22Rv1 (cell line): ENCODE measurements around the gene RAD51B.
A peak's percentile ranks its signal among the peaks of the same experiment; 100 is the strongest.

ENCODE experiments used
- H3K27ac ChIP-seq: fragments of 450-650 bp; 2 replicates; pipeline ENCODE4 v1.5.1; 2017
- ZFX ChIP-seq: fragments of 450-650 bp; IDR thresholded peaks from 2 replicates; pipeline ENCODE4 v1.6.1; 2017; ENCODE audit warnings: antibody characterized with exemption, borderline replicate concordance
- TF ChIP-seq, protein P1 (sequence below): fragments of 450-650 bp; IDR thresholded peaks from 2 replicates; pipeline ENCODE4 v1.5.1; 2017; ENCODE audit warnings: mild to moderate bottlenecking

The RAD51B gene

DNA sequence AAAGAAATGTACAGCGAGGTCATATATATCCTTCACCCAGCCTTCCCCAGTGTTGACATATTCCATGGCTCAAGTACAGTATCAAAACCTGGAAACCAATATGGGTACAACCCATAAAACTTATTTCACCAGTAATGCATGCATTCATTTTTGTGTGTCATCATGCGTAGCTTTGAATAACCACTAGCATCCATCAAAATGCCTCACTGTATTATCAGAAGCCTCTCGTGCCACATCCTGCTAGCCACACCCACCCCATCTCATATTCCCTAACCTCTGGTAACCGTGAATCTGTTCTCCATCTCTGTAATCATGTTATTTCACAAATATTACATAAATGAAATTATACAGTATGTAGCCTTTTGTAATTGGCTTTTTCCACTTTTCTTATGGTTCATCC lies 314.3 kb downstream of the RAD51B start:
- TF ChIP-seq ZFX = no peak
- TF ChIP-seq, protein P1, sequence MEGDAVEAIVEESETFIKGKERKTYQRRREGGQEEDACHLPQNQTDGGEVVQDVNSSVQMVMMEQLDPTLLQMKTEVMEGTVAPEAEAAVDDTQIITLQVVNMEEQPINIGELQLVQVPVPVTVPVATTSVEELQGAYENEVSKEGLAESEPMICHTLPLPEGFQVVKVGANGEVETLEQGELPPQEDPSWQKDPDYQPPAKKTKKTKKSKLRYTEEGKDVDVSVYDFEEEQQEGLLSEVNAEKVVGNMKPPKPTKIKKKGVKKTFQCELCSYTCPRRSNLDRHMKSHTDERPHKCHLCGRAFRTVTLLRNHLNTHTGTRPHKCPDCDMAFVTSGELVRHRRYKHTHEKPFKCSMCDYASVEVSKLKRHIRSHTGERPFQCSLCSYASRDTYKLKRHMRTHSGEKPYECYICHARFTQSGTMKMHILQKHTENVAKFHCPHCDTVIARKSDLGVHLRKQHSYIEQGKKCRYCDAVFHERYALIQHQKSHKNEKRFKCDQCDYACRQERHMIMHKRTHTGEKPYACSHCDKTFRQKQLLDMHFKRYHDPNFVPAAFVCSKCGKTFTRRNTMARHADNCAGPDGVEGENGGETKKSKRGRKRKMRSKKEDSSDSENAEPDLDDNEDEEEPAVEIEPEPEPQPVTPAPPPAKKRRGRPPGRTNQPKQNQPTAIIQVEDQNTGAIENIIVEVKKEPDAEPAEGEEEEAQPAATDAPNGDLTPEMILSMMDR = no peak
- H3K27ac ChIP-seq = no peak overlapping the region

DNA sequence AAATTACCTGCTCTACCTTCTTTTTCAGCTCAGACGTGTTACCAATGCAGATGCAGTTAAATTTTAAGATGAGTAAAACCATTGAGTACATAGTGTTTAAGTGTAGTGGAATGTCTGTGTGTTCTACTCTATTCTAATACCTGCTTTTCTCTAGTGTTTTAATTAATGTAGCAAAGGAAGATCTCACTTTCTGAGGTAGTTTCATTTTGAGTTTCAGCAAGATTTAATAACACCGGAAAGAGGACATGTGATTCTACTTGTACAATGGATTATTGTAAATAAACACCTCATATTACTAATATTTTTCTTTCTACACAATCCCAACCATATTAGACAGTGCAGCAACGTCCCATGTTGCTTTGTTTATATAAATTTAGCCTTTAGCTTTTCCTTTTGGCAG lies 315.4 kb downstream of the RAD51B start:
- TF ChIP-seq, protein P1 = no peak
- TF ChIP-seq ZFX = no peak
- H3K27ac ChIP-seq = no peak overlapping the region

DNA sequence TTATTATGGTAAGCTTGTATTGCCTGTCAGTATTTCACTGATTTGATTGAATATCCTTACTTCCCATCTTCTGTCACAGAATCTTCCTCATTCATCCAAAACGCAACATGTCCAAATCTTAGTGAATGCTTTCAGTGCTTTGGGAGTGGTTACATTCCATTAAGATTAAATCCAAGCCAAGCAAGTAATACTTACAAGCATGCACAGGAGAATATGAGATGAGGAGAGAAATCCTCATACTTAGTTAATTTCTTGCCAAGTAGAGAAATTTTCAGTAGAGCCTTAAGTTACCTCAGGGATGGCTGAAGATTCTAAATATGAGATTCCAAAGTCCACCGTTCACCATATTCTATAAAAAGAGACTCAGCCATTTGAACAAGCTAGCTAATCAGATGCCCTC lies 316.0 kb downstream of the RAD51B start:
- no peak for TF ChIP-seq ZFX
- TF ChIP-seq, protein P1 = no peak
- H3K27ac ChIP-seq = no peak overlapping the region

DNA sequence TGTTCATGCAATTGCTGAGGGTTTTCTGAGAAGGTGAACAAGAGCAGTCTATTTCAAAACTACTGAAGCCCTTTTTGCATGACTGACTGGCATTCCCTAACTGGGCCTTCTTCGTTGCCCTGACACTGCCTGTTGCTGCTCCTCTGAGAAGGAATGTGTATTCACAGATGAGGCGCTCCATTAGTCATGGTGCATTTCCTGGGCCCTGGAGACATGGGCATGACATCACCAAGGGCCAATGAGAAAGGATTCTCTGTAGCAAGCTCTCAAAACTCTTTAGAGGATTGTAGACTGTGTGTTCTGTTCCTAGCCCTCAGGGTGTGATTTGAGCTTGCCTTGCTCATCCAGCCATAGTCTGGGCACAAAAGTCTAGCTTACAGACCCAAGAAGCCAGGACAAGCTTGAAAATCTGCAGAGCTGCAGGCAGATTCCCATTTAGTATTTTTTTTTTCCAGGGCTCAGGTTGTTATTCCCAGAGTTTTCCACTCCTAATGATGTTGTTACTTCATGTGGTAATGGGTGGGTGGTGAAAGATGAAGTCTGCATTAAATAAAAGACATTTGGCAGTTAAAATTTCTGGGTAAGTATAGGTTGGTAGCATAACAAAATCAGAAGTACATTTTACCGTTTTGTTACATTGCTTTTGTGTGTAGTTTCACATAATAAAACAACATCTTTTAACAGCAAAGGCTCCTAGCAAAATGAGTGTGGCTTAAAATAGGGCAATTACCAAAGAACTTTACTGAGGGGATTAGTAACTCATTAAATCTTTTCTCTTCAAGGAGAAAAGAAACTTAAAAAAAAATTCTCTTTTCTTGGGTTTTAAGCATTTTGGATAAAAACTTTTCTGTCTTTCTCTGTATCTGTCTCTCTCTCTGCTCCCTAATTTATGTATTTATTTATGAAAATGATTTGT lies 318.4 kb downstream of the RAD51B start:
- peak overlapping the region; percentile 65 for H3K27ac ChIP-seq

DNA sequence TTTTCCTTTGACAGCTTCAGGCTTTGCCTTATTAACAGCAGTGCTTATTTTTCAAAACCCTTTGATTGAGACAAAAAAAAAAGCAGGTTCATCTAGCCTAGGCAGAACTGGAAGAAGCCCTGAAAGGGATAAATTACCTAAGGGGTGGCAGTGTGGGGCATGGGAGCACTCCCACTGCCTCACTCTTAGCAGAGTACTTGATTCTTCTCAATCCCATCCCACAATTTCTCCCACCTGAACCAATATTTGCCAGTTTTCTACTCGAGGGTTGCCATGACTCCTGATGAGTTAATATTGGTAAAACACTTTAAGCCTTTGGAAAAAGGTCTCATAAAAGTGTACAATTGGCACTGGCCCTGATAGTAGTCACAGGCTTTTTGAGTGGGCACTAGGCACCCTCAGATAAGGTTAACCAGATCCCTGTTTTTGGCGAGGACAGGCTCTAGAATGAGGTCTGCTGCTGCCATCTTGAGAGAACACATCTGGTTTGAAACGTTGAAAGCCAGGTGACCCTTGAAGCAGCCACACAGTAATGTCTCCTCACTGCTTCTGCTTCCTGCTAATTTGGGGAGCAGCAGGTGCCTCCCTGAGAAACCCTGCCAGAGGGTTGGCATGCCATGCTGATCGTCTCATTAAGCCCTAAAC lies 320.0 kb downstream of the RAD51B start:
- H3K27ac ChIP-seq = peak overlapping the region; percentile 48
- TF ChIP-seq, protein P1 = no peak
- TF ChIP-seq ZFX = no peak

More for the DNA sequence above, 318.4 kb downstream of the RAD51B start:
- TF ChIP-seq, protein P1 = no peak
- TF ChIP-seq ZFX = no peak

DNA sequence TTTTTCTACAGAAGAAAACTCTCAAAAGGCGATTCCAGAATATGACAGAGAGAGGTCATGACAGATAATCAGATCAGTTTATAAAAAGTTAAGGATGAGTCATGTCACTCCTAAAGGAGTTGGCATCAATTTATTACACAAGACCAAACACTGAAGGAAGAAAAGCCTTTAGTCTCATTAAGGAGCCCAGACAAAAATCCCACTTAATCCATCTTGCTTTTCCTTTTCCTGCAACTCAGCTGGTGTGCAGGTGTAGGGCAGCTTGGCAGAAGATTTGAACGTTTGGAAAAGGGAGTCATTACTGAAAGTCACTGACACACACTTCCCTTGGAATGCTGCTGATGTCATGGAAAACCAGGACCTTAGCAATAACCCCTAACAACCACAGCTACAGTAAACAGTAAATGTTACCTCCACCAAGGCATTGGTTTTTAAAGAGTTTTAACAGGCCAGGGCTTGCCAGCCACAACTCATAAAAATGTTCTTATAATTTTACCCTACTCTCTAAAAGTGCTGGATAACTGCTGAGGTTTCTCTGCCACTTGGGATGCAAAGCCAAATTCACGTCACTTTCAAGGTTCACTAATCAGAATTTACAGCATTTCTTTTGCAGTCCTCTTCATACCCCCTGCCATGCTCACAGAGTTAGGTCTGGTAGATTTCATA lies 320.6 kb downstream of the RAD51B start:
- H3K27ac ChIP-seq = peak overlapping the region; percentile 48
- TF ChIP-seq, protein P1 = no peak
- TF ChIP-seq ZFX = no peak
